HG03439 (cell line): Measurements from ENCODE around the gene SMYD3.

Experiments
- ATAC-seq: cut with Tn5 transposase; IDR thresholded peaks from one replicate; pipeline ENCODE4 v1.9.1; 2021; ENCODE audit warnings: mild to moderate bottlenecking, moderate library complexity; ENCODE audit not compliant: unreplicated experiment

Gene SMYD3

DNA sequence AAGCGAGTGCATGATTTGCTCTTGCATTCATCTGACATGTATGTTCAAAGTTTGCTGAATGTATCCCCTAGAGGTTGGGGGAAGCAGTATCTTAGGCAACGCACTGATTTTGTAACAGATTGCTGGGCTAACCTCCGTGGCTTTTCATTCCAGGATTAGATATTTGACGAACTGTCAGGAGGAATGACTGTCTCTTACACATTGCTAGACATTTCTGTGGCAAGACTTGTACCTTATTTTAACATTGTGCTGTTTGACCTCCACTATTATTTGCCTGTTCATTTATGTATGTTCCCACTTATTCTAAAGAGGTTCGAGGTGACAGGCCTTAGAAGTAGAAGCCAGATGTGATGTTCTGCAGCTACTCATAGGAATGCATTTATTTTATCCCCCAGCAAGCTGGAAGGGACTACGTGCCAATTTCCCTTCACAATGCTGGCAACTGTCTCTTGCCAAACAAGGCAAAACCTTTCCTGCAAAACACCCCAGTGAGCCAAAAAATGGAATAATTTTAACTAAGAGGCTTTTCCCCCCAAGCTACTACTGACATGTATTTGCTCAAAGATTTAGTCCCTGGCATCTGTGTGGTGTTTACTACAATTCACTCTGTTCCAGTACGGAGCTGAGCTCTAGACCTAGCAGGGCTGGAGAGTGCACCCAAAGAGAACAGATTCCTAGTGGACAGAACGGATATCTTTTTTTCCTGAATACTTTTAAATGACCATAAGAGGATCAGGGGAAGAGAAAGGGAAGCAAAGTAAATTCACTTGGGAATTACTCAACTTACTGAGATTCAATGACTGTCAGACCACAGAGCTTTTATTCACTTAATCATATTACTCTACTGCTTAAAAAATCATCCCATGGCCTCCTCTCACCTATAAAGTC is 646.2 kb downstream of the SMYD3 start:
- no peak for ATAC-seq

DNA sequence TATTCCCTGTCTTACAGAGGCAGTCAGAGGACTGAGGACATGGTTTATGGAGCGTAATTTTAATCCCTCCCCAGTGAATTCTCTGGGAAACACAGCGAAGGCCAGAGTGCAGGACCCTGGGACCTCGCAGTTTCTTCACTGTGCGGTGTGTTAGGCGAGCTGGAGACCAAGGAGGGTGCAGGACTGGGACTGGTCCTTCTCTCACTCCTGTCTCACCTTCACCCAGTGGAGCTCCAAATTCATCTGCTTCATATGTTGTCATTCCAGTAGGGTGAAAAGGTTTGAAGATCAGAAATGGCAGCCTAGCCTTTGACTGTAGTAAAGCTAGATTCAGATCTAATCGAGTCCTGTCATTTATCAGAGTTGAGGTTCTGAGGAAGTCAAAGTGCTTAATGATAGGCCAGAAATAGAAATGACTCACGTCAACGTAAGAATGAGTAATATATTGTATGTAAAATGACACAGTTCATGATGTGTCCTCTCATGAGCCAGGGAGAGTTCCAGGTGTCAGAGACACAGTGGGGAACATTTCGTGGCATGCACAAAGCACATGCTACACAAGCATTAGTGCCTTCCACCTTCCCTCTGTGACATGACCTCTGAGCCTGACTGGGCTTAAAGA is 647.5 kb downstream of the SMYD3 start:
- no peak for ATAC-seq

DNA sequence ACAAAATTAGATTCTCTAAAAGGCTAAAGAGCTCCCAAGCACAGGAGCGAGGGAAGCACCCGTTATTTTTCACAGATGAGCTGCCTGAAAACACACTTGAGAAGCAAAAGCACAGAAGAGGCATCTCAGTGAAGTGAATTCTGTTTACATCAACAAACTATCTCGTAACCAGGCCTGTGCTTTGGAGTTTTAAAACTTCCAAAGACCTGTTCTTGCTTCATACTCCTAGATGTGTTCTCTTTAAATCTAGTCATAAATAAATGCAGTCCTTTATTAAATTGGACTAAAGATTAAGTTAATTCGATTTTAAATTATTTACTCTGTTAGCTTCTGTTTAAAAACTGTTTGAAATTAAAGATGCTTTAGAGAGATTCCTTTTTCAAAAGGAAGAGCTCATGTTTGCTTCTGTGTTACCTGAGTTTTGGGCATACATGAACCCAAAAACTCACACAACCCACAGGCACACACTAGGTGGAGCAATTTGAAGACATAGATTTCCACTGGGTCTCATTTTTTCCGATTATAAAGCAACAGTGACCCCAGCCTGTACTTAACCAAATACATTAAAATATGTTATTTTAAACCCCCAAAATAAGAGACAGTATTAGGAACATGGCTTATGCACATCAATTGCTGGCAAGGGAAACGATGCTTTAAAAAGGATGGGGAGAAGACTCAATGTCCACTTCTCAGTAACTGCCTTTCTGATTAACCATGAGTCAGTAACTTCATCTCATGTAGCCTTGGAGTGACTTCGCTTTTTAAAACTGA is 648.2 kb downstream of the SMYD3 start:
- ATAC-seq: no peak

DNA sequence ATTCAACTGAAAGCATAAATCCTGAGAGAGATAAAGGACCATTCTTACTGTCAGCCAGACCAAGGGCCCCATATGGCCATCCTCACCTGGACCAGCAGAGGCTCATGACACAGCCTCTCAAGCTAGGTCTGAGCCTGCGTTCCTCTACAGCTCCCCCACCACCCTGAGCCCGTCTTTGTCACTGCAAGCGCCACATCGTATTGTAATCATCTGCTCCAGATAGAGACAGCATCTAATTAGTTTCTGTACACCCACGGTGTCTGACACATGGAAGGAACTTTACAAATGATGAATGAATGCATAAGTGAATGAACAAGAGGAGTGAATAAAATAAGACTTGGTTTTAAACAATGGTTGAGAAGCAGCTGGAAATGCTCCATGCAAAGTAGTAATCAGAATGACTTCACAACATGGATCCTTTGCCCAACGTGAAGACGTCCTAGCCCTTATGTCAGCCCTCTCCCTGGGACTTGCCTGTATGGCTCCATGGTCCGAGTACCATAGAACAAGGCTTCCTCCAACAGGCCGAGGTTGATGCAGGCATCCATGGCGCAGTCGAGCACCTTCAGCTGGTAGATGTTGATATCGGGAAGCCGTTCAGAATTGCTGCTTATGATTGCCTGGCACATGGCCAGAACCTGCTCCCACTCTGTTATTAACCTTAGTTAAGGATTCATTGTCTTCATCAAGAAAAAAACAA is 648.9 kb downstream of the SMYD3 start:
- ATAC-seq: no peak

DNA sequence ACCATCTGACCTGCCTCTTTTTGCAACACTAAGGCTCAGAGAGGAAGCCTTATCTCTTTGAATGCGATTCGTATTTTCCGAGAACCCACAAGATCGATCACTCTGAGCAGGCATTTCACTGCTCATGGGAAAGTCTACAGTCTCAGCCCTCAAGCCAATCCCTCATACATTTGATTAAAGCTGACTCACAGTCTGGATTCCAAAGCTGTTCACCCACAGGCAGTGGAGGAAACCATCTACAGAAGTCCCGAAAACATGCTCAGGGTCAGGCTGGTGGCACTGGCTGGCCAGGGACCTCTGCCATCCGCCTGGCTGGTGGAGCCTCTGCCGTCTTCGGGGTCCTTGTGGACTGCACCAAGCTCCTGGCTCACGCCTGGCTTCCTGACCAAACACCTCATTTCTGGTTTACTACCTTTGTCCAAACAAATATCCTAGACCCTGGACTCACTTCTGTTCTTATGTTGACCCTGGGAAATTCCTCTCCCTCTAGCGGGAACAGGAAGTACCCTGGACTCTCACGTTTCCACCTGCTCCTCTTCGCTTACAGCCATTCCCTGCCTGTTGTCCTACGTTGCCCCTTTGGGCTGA is 650.0 kb downstream of the SMYD3 start:
- ATAC-seq: no peak

DNA sequence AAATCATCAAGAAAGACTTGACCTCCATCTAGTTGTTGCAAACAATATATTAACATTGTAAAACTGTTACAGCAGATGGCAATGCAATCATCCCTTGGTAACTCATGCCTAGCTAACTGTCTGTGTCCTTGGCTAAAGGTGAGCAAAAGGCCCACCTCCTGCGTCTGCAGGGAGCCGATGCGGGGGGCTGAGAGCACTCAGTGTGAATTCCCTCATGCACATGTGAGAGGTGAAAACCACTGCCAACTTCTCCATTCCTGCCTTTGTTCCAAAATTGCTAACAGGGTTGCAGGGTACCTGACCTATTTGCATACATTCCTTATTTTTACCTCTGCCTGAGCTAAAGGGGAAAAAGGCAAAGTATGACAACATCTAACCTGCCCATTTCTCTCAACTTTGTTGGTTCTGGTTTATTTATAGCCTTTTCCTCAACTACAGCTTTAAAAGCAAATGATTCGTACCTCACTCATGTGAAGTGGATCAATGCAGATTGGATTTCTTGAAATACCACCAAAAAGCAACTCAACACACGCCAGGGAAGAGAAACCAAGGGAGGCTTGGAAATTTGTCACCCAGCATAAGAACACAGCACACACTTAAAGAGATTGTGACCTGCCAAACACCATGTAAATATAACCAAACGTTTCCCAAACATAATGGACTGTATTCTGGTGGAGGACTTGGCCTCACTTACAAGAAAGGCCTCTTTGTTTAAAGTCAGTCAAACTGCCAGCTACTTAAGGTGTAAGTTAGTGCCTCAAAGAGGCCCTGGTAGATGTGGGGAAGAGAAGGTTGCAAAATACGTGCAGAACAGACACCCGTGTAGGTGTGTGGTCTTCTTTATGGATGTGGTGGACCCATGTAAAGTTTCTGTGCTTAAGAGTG is 651.0 kb downstream of the SMYD3 start:
- no peak for ATAC-seq

DNA sequence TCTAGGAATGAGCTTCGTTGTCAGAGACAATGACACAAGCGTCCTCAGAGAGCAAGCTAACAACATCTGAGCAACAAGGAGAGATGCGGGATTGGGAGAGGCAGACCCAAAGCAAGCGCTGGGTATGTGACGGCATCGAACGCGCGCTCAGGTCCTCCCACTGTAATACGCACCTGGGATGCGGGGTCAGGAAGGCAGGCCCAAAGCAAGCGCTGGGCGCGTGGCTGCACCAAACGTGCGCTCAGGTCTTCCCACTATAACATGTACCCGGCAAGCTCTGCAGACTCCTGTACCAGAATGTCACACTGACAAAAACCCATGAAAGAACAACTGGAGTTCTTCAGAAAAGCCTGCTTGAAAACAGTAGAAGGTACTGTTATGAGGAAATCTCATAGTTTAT is 653.8 kb downstream of the SMYD3 start:
- no peak for ATAC-seq

DNA sequence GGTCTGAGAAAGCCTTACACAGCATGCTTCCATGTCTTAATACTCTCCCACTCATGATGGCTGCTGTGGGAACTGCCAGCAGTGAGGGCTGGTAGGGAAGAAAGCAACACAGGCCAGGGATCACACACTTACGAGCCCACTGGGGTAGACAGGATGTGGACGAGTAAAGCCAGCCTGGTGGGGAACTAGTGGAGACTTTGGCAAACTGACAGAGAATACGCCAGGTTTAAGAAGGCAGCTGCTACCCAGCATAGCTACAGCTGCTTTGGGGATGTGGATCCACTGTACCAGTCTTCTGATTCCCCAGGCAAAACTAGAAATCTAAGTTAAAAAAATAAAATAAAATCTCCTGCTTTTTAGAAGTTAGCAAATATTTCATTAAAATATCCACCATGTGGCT is 664.0 kb downstream of the SMYD3 start:
- no peak for ATAC-seq

DNA sequence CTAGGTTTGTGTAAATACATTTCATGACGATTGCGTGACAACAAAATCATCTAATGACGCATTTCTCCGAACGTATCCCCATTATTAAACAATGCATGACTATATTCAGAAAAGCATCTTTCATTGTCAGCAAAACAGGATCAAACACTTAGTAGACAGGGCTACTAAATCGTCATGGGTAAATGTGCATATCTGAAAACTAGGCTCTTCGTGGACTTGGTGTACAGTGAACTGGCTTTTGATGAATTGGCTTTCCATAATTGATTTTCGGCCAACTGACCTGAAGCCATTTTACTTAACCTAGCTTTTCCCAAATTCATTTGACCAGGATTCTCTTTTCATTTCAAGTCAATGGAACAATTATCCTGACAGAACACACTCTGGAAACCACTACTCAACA is 665.0 kb downstream of the SMYD3 start:
- ATAC-seq: no peak

DNA sequence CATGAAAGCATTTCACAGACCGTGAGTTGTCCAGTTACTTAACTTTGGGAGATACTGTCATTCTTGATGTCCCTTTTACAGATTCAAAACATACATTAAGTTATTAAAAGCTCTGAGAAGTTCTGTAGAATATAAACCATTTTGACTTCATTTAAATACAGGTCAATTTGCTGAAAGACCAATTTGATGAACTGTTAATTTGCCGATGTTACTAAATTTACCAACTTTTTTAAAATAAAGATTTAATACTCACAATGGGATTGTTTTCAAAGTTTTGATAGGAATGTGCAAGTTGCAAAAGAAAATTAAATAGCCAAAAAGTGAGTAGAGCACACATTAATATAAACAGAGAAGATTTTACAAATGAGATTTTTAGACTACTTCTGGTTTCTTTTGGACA is 666.1 kb downstream of the SMYD3 start:
- ATAC-seq: no peak

DNA sequence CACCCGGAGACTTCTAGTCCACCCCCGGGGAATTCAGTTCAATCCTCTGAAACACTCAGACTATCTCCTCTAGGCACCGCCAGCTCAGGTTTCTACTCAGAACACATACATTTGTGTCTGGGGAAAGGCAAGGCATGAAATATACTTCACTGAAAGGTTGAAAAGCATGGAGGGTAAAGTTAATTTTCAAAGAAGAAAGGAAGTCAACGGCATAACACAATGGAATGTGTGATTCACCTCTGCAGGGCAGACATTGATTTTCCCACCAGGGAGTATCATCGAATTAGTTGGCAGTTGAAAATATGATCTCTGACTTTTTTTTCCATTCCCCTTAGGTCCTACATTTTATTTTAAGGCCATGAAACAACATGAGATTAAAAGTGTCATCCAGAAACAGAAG is 669.4 kb downstream of the SMYD3 start:
- no peak for ATAC-seq

DNA sequence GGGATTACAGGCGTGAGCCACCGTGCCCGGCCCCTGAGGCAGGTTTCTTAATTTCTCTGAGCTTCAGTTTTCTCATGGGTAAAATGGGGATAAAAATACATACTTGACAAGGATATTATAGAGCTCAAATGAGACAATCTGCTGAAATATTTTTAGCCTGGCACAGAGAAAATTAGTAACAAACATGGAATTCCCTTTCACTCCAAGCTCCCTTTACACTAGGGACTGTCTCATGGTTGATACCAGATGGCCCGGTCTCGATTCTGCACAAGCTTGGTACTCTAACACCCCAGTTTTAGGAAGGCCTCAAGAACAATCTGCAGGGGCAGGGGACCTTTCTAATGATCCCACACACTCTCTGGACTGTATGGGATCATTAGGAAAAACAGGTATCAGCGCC is 671.7 kb downstream of the SMYD3 start:
- no peak for ATAC-seq

DNA sequence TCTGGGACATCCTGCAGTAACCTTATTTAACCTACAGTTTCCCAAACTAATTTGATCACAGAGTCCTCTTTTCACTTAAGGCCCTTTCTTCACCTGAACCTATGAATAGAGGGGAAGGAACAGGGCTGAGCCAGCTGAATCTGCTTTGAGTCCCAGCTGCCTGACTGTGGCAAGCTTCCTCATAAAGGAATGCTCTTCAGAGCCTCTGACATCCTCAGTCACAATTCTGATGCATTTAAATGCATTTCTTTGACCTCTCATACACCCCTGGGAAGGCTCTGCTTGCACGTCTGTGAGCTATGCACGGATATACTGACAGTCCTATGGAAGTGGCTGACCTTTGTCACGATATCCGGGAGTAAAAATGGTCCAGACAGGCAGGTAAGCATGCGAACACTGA is 673.1 kb downstream of the SMYD3 start:
- no peak for ATAC-seq

DNA sequence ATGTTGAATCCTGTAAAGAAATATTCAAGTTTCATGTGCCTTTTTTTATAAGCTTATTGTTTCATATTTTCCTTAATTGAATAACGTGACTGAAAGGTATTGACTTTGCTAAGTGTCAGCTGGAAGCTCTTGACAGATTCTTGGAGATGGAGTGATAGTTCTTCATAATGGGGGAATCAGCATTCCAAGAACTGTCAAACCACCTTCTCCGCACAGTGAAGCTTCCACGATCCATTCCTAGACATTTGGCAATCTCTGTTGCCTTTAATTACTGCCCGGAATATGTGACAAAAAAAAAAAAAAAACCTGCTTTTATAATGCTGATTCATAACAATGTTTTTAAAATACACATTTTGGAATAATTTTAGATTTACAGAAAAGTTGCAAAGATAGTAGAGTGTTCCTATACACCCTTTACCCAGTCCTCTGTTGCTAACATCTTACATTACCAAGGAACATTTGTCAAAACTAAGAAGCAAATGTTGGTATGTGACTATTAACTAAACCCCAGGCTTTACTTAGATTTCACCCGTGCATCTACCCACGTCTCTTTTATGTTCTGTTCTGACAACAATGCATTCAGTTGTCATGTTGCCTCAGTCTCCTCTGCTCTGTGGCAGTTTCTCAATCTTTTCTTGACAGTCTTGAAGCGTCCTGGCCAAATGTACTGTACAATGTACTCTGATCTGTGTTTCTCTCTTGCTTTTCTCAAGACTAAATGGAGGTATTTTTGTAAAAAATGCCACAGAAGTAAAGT is 674.1 kb downstream of the SMYD3 start:
- no peak for ATAC-seq

DNA sequence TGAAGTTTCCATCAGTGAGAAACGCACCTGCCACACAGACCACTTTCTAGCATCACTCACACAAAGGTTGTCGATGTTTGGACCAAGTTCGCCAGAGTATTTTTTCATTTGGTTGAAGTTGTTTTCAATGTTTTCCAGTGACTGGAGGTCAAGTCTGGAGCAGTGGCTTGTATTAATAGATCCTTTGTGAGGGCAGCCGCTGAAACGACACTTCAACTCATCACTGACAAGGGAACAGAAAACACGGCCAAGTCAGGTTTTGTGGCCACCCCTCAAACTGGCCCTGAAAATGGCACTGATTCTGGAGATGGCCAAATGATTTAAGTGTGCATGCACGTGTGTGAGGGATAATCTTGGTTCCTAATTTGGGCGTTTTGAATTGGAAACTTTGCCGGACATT is 675.6 kb downstream of the SMYD3 start:
- no peak for ATAC-seq

DNA sequence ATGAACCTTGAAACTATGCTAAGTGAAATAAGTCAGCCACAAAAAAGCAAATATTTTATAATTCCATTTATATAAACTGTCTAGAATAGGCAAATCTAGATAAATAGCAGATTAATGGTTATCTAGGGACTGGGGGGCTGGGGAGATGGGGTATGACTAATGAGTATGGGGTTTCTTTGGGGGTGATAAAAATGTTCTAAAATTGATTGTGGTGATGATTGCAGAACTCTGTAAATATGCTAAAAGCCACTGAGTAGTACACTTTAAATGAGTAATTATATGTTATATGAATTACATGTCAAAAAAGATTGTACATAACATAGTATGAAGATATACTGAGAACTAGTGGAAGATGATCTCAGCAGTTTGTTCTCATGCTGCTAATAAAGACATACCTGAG is 677.3 kb downstream of the SMYD3 start:
- no peak for ATAC-seq

DNA sequence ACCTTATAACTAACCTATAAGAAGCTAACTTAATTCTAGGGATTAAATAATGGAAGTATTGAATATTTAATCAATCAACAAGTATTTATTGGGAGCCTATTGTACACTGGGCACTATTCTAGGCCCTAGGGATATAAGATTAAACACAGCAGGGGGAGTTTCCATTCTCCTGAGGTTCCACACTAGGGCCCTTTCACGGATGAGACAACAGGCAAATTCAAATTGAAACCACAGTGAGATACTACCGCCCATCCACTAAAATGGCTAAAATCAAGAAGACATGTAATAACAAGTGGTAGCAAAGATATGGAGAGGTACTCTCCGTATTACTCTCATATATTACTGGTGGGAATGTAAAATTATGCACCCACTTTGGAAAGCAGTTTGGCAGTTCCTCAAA is 677.9 kb downstream of the SMYD3 start:
- no peak for ATAC-seq

DNA sequence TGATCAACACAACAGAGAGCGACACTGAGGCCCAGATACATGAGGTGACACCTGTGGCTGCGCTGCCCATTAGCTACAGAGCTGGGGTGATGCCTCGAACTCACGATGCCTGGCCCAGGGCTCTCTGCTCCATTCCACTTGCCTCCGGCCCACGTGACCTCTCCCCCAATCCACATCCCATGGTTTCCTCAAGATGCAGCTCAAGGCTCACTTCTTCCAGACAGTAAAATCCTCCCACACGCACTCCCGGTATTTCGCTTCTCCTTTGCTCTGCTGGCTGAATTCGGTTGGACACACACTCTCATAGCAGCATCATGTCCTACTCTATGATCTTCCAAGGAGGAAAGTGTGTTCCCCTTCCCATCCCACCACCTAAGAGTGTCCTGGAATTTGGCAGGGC is 679.8 kb downstream of the SMYD3 start:
- no peak for ATAC-seq
